ENCODE results near the gene GALNT5.

Gene GALNT5

DNA sequence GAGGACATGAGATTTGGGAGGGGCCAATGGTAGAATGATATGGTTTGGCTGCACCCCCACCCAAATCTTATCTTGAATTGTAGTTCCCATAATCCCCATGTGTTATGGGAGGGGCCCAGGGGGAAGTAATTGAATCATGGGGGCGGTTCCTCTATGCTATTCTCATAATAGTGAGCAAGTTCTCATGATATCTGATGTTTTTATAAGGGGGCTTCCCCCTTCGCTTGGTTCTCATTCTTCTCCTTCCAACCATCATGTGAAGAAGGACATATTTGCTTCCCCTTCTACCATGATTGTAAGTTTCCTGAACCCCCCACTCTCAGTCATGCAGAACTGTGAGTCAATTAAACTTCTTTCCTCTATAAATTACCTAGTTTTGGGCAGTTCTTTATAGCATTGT is 105.1 kb downstream of the GALNT5 start:
- peaks cover 0 to 18% (median 5%) of the 10 kb centered on the region in 4 experiments for H3K4me1 ChIP-seq (ENCODE audit: control extremely low read depth in 1 of 4, control insufficient read depth in 4 of 4, insufficient read depth in 4 of 4, low read length in 3 of 4)
- 100% methylated on average over 1 of the region's 2 CpGs for WGBS (ENCODE audit: insufficient coverage)
- no peak overlapping the region for H3K4me3 ChIP-seq (ENCODE audit: control insufficient read depth in 1 of 7, extremely low read depth in 1 of 7, insufficient read depth in 4 of 7, low read depth in 2 of 7, low read length in 6 of 7)
- ChIA-PET POLR2A (no interaction called here), CTCF (no interaction called here)
- H3K27ac ChIP-seq (ENCODE audit: insufficient read depth in 1 of 2, low read depth in 1 of 2, low read length in 2 of 2, poor library complexity in 1 of 2, severe bottlenecking in 2 of 2) = no peak overlapping the region
- H3K36me3 ChIP-seq (ENCODE audit: control insufficient read depth in 4 of 4, insufficient read depth in 4 of 4, low read length in 3 of 4) = peaks cover 0 to 3% (median 0%) of the 10 kb centered on the region in 4 experiments
- DNase-seq = no peak
- peaks cover 0 to 13% (median 8%) of the 10 kb centered on the region in 5 experiments for H3K9me3 ChIP-seq (ENCODE audit: control extremely low read depth in 1 of 5, control insufficient read depth in 4 of 5, insufficient read depth in 2 of 5, low read depth in 1 of 5, low read length in 4 of 5)
- no peaks in the 10 kb centered on the region for H3K27me3 ChIP-seq (replicated peaks in 2 of 5; ENCODE audit: control insufficient read depth in 4 of 5, insufficient read depth in 5 of 5, low read length in 4 of 5)

DNA sequence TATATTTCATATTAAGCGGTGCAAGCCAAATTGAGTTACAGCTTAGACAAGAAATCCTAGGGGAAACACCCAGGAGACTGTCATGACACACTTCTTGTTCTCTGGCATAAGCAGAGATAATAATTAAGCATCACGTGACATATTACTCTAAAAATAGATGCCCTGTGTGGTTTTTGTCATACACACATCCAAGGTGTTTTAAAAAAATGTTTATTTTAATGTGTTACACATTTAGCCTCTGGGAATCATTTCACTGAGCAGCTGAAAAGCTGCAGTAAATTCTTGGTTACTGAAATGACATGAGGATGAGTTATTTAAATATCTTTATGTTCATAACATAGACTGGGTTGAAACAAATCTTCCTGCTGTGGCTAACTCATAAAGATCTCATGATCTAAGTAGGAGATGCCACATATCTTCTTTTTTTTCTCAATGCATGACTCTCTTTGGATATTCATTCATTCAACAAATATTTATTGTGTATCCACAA is 106.2 kb downstream of the GALNT5 start:
- Histone ChIP-seq H3K4me3 (ENCODE audit: control insufficient read depth in 1 of 7, extremely low read depth in 1 of 7, insufficient read depth in 4 of 7, low read depth in 2 of 7, low read length in 6 of 7) (no peak overlapping the region), H3K4me1 (ENCODE audit: control extremely low read depth in 1 of 4, control insufficient read depth in 4 of 4, insufficient read depth in 4 of 4, low read length in 3 of 4) (peaks cover 0 to 18% (median 5%) of the 10 kb centered on the region in 4 experiments), H3K27me3 (replicated peaks in 2 of 5; ENCODE audit: control insufficient read depth in 4 of 5, insufficient read depth in 5 of 5, low read length in 4 of 5) (no peaks in the 10 kb centered on the region), H3K36me3 (ENCODE audit: control insufficient read depth in 4 of 4, insufficient read depth in 4 of 4, low read length in 3 of 4) (peaks cover 0 to 3% (median 0%) of the 10 kb centered on the region in 4 experiments), H3K9me3 (ENCODE audit: control extremely low read depth in 1 of 5, control insufficient read depth in 4 of 5, insufficient read depth in 2 of 5, low read depth in 1 of 5, low read length in 4 of 5) (peaks cover 0 to 13% (median 8%) of the 10 kb centered on the region in 5 experiments), H3K27ac (ENCODE audit: insufficient read depth in 1 of 2, low read depth in 1 of 2, low read length in 2 of 2, poor library complexity in 1 of 2, severe bottlenecking in 2 of 2) (no peak overlapping the region)
- 100% methylated on average over 1 of the region's 2 CpGs for WGBS (ENCODE audit: insufficient coverage)
- DNase-seq = peak in 2 of 3 donors; percentile 7 to 40
- POLR2A ChIA-PET = no interaction called here
- CTCF ChIA-PET = interaction anchor here (1.0 to 1.2 kb wide), 2 partner anchors 26 to 28 kb away, joined by 3 read pairs; no protein-coding TSS in a partner anchor
